Sigmoid colon (tissue), 4 donors: ENCODE results near the gene C14orf119.

Experiments
- CTCF ChIP-seq, 4 experiments: fragments of 450-650 bp in 3 of 4; fragments of 200-600 bp in 1 of 4; IDR thresholded peaks; one replicate each; pipeline ENCODE4 v1.5.1; 2016 to 2019; ENCODE audit warnings: antibody characterized with exemption in 4 of 4, mild to moderate bottlenecking in 3 of 4, moderate library complexity in 2 of 4
- POLR2A ChIP-seq, 2 donors: fragments of 450-650 bp; IDR thresholded peaks; one replicate each; pipeline ENCODE4 v1.6.1; 2016; ENCODE audit warnings: antibody characterized with exemption in 2 of 2, mild to moderate bottlenecking in 2 of 2, moderate library complexity in 2 of 2
- POLR2AphosphoS5 ChIP-seq, 4 donors: sonication (generic); formaldehyde crosslinking; IDR thresholded peaks; one replicate each; pipeline ENCODE4 v1.6.1; 2017; ENCODE audit warnings: antibody characterized with exemption in 4 of 4

GRCh38 chr14:23062002-23062401, 33.3 kb upstream of the C14orf119 start:
- TF ChIP-seq CTCF (IDR thresholded peaks at IDR 0.05) (no peak), POLR2AphosphoS5 (IDR thresholded peaks at IDR 0.05) (peak in 3 of 4 donors; percentile 32 to 46 (median 39)), POLR2A (IDR thresholded peaks at IDR 0.05) (no peak)
